IPS DF 19.7 (cell line): ENCODE data around the gene ARHGAP15.

Experiments used
- DNase-seq: peaks from one replicate; pipeline ENCODE4 v3.0.0-alpha.2; 2013; ENCODE audit warnings: low read depth, low spot score

ARHGAP15 gene

GRCh38 chr2:143225931-143226330, 96.7 kb downstream of the ARHGAP15 start:
- DNase-seq = no peak

GRCh38 chr2:143226714-143227541, 97.7 kb downstream of the ARHGAP15 start:
- DNase-seq = no peak

- DNase-seq = no peak
Observed at GRCh38 chr2:143229411-143229810, 100.2 kb downstream of the ARHGAP15 start.

GRCh38 chr2:143229952-143230351, 100.7 kb downstream of the ARHGAP15 start:
- peak; percentile 42 for DNase-seq

GRCh38 chr2:143230506-143231253, 101.5 kb downstream of the ARHGAP15 start:
- no peak for DNase-seq

GRCh38 chr2:143231254-143231645, 102.0 kb downstream of the ARHGAP15 start:
- no peak for DNase-seq

GRCh38 chr2:143237146-143237777, 108.0 kb downstream of the ARHGAP15 start:
- DNase-seq = no peak

GRCh38 chr2:143241403-143242088, 112.3 kb downstream of the ARHGAP15 start:
- peak; percentile 73 for DNase-seq

- DNase-seq = no peak
Observed at GRCh38 chr2:143246246-143246645, 117.0 kb downstream of the ARHGAP15 start.

- DNase-seq = no peak
Observed at GRCh38 chr2:143246815-143247744, 117.9 kb downstream of the ARHGAP15 start.

GRCh38 chr2:143248631-143249030, 119.4 kb downstream of the ARHGAP15 start:
- no peak for DNase-seq

- DNase-seq = no peak
Observed at GRCh38 chr2:143251681-143252080, 122.5 kb downstream of the ARHGAP15 start.

- no peak for DNase-seq
Observed at GRCh38 chr2:143252138-143252907, 123.1 kb downstream of the ARHGAP15 start.

- DNase-seq = no peak
Observed at GRCh38 chr2:143254110-143254509, 124.9 kb downstream of the ARHGAP15 start.

- no peak for DNase-seq
Observed at GRCh38 chr2:143255086-143255485, 125.9 kb downstream of the ARHGAP15 start.

GRCh38 chr2:143255899-143256298, 126.7 kb downstream of the ARHGAP15 start:
- DNase-seq = no peak

GRCh38 chr2:143258126-143258892, 129.1 kb downstream of the ARHGAP15 start:
- DNase-seq = no peak

GRCh38 chr2:143259368-143259958, 130.2 kb downstream of the ARHGAP15 start:
- DNase-seq = no peak

- no peak for DNase-seq
Observed at GRCh38 chr2:143261986-143262385, 132.8 kb downstream of the ARHGAP15 start.
